Measurements from ENCODE around the gene HDAC7. TPM values are rescaled to one million over a fixed set of nuclear protein-coding genes. Genes with fewer than 3 reads are reported as not detected.

The HDAC7 gene
- total RNA-seq: 10 to 100 TPM; 17.9 to 45.5 (median 20.1) TPM
- 10 to 100 TPM; 36.6 to 48.1 TPM for polyA plus RNA-seq

GRCh38 chr12:47819896-47820630 lies at the start of gene HDAC7:
HDAC7 (minus strand) TSS chr12:47819903; CDS start chr12:47819785, 118 bp downstream.
- H3K4me3 ChIP-seq: peak within 1 kb of the TSS; percentile 48 to 67 (median 66)
- intact Hi-C loops (cut with DNase I): no loop called here
- WGBS, 2 donors: 1% methylated on average over 44 to 58 of the region's 58 CpGs
- H3K4me1 ChIP-seq: peaks cover 0 to 14% (median 9%) of the 10 kb centered on the region in 3 donors
- ATAC-seq: peak; percentile 67 to 76 (median 70)
- H3K36me3 ChIP-seq: no peaks in the 10 kb centered on the region
- peak; percentile 77 to 85 (median 82) for DNase-seq
- peak within 1 kb of the TSS; percentile 80 to 92 (median 88) for H3K27ac ChIP-seq
- no peaks in the 10 kb centered on the region for H3K9me3 ChIP-seq
- no peak for TF ChIP-seq CTCF (IDR thresholded peaks at IDR 0.05)
- H3K27me3 ChIP-seq: no peaks in the 10 kb centered on the region
- FAIRE-seq: no peak

- Histone ChIP-seq H3K27me3 (no peaks in the 10 kb centered on the region), H3K4me3 (no peak overlapping the region), H3K27ac (no peak overlapping the region), H3K36me3 (no peaks in the 10 kb centered on the region), H3K9me3 (no peaks in the 10 kb centered on the region), H3K4me1 (no peaks in the 10 kb centered on the region)
- FAIRE-seq (no peak), ATAC-seq (peak in 2 of 4 donors; percentile 18 to 59), DNase-seq (no peak)
- intact Hi-C loops (cut with DNase I): no loop called here
- WGBS, 2 donors: 82 to 89% methylated on average over 8 of the region's 8 CpGs
- no peak for TF ChIP-seq CTCF (IDR thresholded peaks at IDR 0.05)
Measured at GRCh38 chr12:47868552-47869031, 48.9 kb upstream of the HDAC7 start.

GRCh38 chr12:47868041-47868440 lies 48.3 kb upstream of the HDAC7 start:
- Histone ChIP-seq H3K4me1 (no peaks in the 10 kb centered on the region), H3K27ac (no peak overlapping the region), H3K27me3 (no peaks in the 10 kb centered on the region), H3K9me3 (no peaks in the 10 kb centered on the region), H3K36me3 (no peaks in the 10 kb centered on the region), H3K4me3 (no peak overlapping the region)
- WGBS, 2 donors: 85 to 88% methylated on average over 2 of the region's 2 CpGs
- DNase-seq (no peak), FAIRE-seq (no peak), ATAC-seq (no peak)
- no peak for TF ChIP-seq CTCF (IDR thresholded peaks at IDR 0.05)
- intact Hi-C loops (cut with DNase I): no loop called here

- Histone ChIP-seq H3K27me3 (no peaks in the 10 kb centered on the region), H3K9me3 (no peaks in the 10 kb centered on the region), H3K27ac (no peak overlapping the region), H3K4me1 (no peaks in the 10 kb centered on the region), H3K4me3 (no peak overlapping the region), H3K36me3 (no peaks in the 10 kb centered on the region)
- FAIRE-seq: no peak
- peak in 3 of 4 donors; percentile 18 to 59 (median 27) for ATAC-seq
- no peak for TF ChIP-seq CTCF (IDR thresholded peaks at IDR 0.05)
- intact Hi-C loops (cut with DNase I): no loop called here
- 83 to 84% methylated on average over 4 of the region's 4 CpGs for WGBS, 2 donors
- DNase-seq: no peak
Measured at GRCh38 chr12:47867495-47867941, 47.8 kb upstream of the HDAC7 start.

Measured in pancreas (tissue), 10 donors.